GM18867 (cell line): ENCODE results near the gene NUP210L.
"Not testable (repeated sequence)": the region's sequence is repeated elsewhere in the genome, so short reads cannot be mapped to it uniquely, and the experiment has no call there.

Source experiments
- ATAC-seq: cut with Tn5 transposase; IDR thresholded peaks from one replicate; pipeline ENCODE4 v1.9.1; 2021; ENCODE audit warnings: mild to moderate bottlenecking, moderate library complexity; ENCODE audit not compliant: unreplicated experiment

The NUP210L gene

GRCh38 chr1:154100141-154100540 is 54.7 kb downstream of the NUP210L start:
- not testable (repeated sequence) for ATAC-seq

GRCh38 chr1:154097873-154098272 is 57.0 kb downstream of the NUP210L start:
- no peak for ATAC-seq

GRCh38 chr1:154095456-154096060 is 59.3 kb downstream of the NUP210L start:
- no peak for ATAC-seq

GRCh38 chr1:154094411-154094810 is 60.5 kb downstream of the NUP210L start:
- ATAC-seq, result no peak

- ATAC-seq, result no peak
Measured at GRCh38 chr1:154093699-154094098, 61.2 kb downstream of the NUP210L start.

GRCh38 chr1:154091706-154092105 is 63.2 kb downstream of the NUP210L start:
- no peak for ATAC-seq

- no peak for ATAC-seq
Measured at GRCh38 chr1:154087574-154087973, 67.3 kb downstream of the NUP210L start.

GRCh38 chr1:154083057-154083456 is 71.8 kb downstream of the NUP210L start:
- ATAC-seq, result not testable (repeated sequence)

GRCh38 chr1:154081386-154082126 is 73.3 kb downstream of the NUP210L start:
- ATAC-seq, result no peak

- ATAC-seq, result no peak
Measured at GRCh38 chr1:154076413-154076812, 78.5 kb downstream of the NUP210L start.

- no peak for ATAC-seq
Measured at GRCh38 chr1:154075746-154076145, 79.1 kb downstream of the NUP210L start.

GRCh38 chr1:154062309-154062708 is 92.6 kb downstream of the NUP210L start:
- no peak for ATAC-seq

- ATAC-seq, result not testable (repeated sequence)
Measured at GRCh38 chr1:154047436-154047835, 107.4 kb downstream of the NUP210L start.

GRCh38 chr1:154033697-154034096 is 121.2 kb downstream of the NUP210L start:
- ATAC-seq, result not testable (repeated sequence)

- no peak for ATAC-seq
Measured at GRCh38 chr1:154019940-154020339, 134.9 kb downstream of the NUP210L start.

GRCh38 chr1:154019269-154019668 is 135.6 kb downstream of the NUP210L start:
- ATAC-seq, result no peak

GRCh38 chr1:154014154-154014907 is 140.5 kb downstream of the NUP210L start:
- no peak for ATAC-seq

- ATAC-seq, result not testable (repeated sequence)
Measured at GRCh38 chr1:154012543-154012942, 142.3 kb downstream of the NUP210L start.

GRCh38 chr1:154012129-154012528 is 142.7 kb downstream of the NUP210L start:
- ATAC-seq, result no peak

- no peak for ATAC-seq
Measured at GRCh38 chr1:154006136-154006535, 148.7 kb downstream of the NUP210L start.

GRCh38 chr1:154000420-154000819 is 154.5 kb downstream of the NUP210L start:
- ATAC-seq, result no peak

GRCh38 chr1:153996882-153997281 is 158.0 kb downstream of the NUP210L start:
- ATAC-seq, result not testable (repeated sequence)
